GM12891 (cell line): ENCODE data around the gene SEC24B.

ENCODE experiments used
- POLR2A ChIP-seq: IDR thresholded peaks from 2 replicates; pipeline ENCODE4 v1.6.1; 2011; ENCODE audit warnings: low read depth, low read length, control low read depth
- POLR2AphosphoS5 ChIP-seq: IDR thresholded peaks from 2 replicates; pipeline ENCODE4 v1.6.1; 2011; ENCODE audit warnings: low read depth, low read length, control low read depth
- POU2F2 ChIP-seq: IDR thresholded peaks from 2 replicates; pipeline ENCODE4 v1.6.1; 2011; ENCODE audit warnings: low read depth, mild to moderate bottlenecking, control low read depth, low read length, moderate library complexity
- TAF1 ChIP-seq: IDR thresholded peaks from 2 replicates; pipeline ENCODE4 v1.6.1; 2011; ENCODE audit warnings: low read depth, low read length, control low read depth

- no peak for TF ChIP-seq POLR2A
- no peak for TF ChIP-seq POLR2AphosphoS5
- TF ChIP-seq TAF1, result no peak
- TF ChIP-seq POU2F2, result no peak
Measured at GRCh38 chr4:109429545-109429944, 4.1 kb upstream of the SEC24B start.
